PC-3 (cell line): ENCODE data around the gene RAPGEF3. TPM values are rescaled to one million over a fixed set of nuclear protein-coding genes. Genes with fewer than 3 reads are reported as not detected.
A peak's percentile ranks its signal among the peaks of the same experiment; 100 is the strongest.

Source experiments
- ATAC-seq: fragments of 200-7000 bp; cut with Tn5 transposase; 2 replicates; pipeline ENCODE4 v1.9.1; 2020; ENCODE audit warnings: mild to moderate bottlenecking, moderate library complexity
- BruUV-seq: library from RNA; stranded (reverse); fragments of 400-500 nt; replicated peaks from 2 replicates; lab custom pipeline; 2021; lab: Mats Ljungman, UMichigan
- CTCF ChIA-PET: fragments of 300-600 bp; sonication (Branson Sonifier 250); formaldehyde crosslinking; loops from one replicate; lab custom pipeline; 2022; ENCODE audit warnings: antibody characterized with exemption; lab: Charles Lee
- POLR2A ChIA-PET: fragments of 300-600 bp; sonication (Branson Sonifier 250); formaldehyde crosslinking; loops from one replicate; lab custom pipeline; 2022; ENCODE audit warnings: antibody characterized with exemption; ENCODE audit not compliant: unreplicated experiment; lab: Charles Lee
- DNase-seq: peaks from one replicate; pipeline ENCODE4 v3.0.0-alpha.2; 2015
- H2AFZ ChIP-seq: fragments of 300-600 bp; sonication (generic); 2 replicates; pipeline ENCODE4 v1.6.0; 2016; ENCODE audit warnings: antibody characterized with exemption, low read length
- H3F3A ChIP-seq: fragments of 300-600 bp; sonication (generic); one replicate; pipeline ENCODE4 v1.6.0; 2017; ENCODE audit warnings: antibody characterized with exemption, low read length, control low read depth, mild to moderate bottlenecking; ENCODE audit not compliant: unreplicated experiment
- H3K27ac ChIP-seq: fragments of 300-600 bp; sonication (generic); 2 replicates; pipeline ENCODE4 v1.5.1; 2016; ENCODE audit warnings: mild to moderate bottlenecking, low read length
- H3K27me3 ChIP-seq: fragments of 300-600 bp; sonication (generic); 2 replicates; pipeline ENCODE4 v1.6.1; 2016; ENCODE audit warnings: low read length, mixed read lengths
- H3K36me3 ChIP-seq: fragments of 300-600 bp; sonication (generic); 2 replicates; pipeline ENCODE4 v1.6.1; 2016; ENCODE audit warnings: low read depth, mixed run types, low read length, mixed read lengths
- H3K4me1 ChIP-seq: fragments of 300-600 bp; sonication (generic); 2 replicates; pipeline ENCODE4 v1.5.1; 2016; ENCODE audit warnings: low read length; ENCODE audit not compliant: insufficient read depth
- H3K4me2 ChIP-seq: fragments of 300-600 bp; sonication (generic); 2 replicates; pipeline ENCODE4 v1.6.0; 2016; ENCODE audit warnings: low read length
- H3K4me3 ChIP-seq: fragments of 300-600 bp; sonication (generic); 2 replicates; pipeline ENCODE4 v1.5.1; 2016; ENCODE audit warnings: mild to moderate bottlenecking, low read length, mixed read lengths
- H3K79me2 ChIP-seq: fragments of 300-600 bp; sonication (generic); 2 replicates; pipeline ENCODE4 v1.6.1; 2017; ENCODE audit warnings: low read length, mixed read lengths
- H3K9ac ChIP-seq: fragments of 300-600 bp; sonication (generic); 2 replicates; pipeline ENCODE4 v1.6.0; 2016; ENCODE audit warnings: mild to moderate bottlenecking, low read length
- H3K9me2 ChIP-seq: fragments of 300-600 bp; sonication (generic); replicated peaks from 2 replicates; pipeline ENCODE4 v1.6.1; 2016; ENCODE audit warnings: mixed run types, low read length, mixed read lengths
- H3K9me3 ChIP-seq: fragments of 300-600 bp; sonication (generic); 2 replicates; pipeline ENCODE4 v1.6.1; 2016; ENCODE audit warnings: low read length, mixed read lengths
- H4K20me1 ChIP-seq: fragments of 300-600 bp; sonication (generic); 2 replicates; pipeline ENCODE4 v1.6.1; 2016; ENCODE audit warnings: low read length, mixed read lengths
- EZH2 ChIP-seq: fragments of 300-600 bp; sonication (generic); IDR thresholded peaks from one replicate; pipeline ENCODE4 v1.6.1; 2017; ENCODE audit warnings: antibody characterized with exemption, mild to moderate bottlenecking, low read length; ENCODE audit not compliant: unreplicated experiment
- EZH2phosphoT487 ChIP-seq: fragments of 300-600 bp; sonication (generic); IDR thresholded peaks from 2 replicates; pipeline ENCODE4 v1.6.1; 2018; ENCODE audit warnings: mild to moderate bottlenecking, antibody characterized with exemption, low read length, borderline replicate concordance
- intact Hi-C: fragments of 100-400 bp; cut with micrococcal nuclease; formaldehyde crosslinking; loops from 2 replicates; pipeline ENCODE4 v1.9.0; 2023
- total RNA-seq: library from RNA; depleted of rRNA; stranded (reverse); fragments of >200 nt; gene quantifications from 2 replicates; pipeline ENCODE4 v1.2.3, GENCODE V29; 2014
- TF ChIP-seq, protein P1 (sequence below): fragments of 300-600 bp; sonication (generic); conservative IDR thresholded peaks from 2 replicates; pipeline ENCODE4 v1.5.1; 2017; ENCODE audit warnings: antibody characterized with exemption, low read depth, mild to moderate bottlenecking, low read length

Gene RAPGEF3
- total RNA-seq, 1 experiment from 2014 or later: 6.7 TPM

DNA sequence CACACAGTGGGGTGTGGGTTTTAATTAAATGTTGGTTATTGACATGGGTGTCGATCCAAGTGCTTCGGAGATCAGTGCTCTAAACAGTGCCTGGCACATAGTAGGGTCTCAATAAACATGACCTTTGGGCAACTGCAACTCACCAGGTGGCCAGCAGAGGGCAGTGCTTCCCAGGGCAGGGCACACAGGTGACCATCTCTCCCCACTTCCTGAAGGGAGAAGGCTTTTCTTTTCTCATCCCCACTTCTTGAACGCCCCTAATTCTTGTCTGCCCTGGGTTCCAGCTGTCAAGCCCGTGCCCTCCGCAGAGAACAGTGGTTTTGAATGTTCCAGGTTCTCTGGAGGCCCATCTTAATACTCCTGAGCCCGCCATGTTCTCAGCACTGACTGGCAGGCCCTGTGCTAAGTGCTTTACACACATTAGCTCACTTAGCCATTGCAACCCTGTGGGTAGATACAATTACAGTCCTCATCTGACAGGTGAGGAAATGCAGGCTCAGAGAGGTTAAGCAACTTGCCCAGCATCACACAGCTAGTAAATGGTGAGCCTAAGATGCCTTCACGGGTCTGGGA lies 16.3 kb downstream of the RAPGEF3 start:
- Histone ChIP-seq H3K36me3 (no peaks in the 10 kb centered on the region), H3K79me2 (no peaks in the 10 kb centered on the region), H3K4me2 (no peak overlapping the region), H2AFZ (no peak overlapping the region), H3K27me3 (no peaks in the 10 kb centered on the region), H3K9me3 (no peaks in the 10 kb centered on the region), H3K9ac (no peak overlapping the region), H3K9me2 (no peaks in the 10 kb centered on the region), H4K20me1 (no peaks in the 10 kb centered on the region), H3K4me1 (peaks cover 13% of the 10 kb centered on the region; the same call in 1 of the 2 replicates), H3K27ac (no peak overlapping the region), H3F3A (no peaks in the 10 kb centered on the region), H3K4me3 (no peak overlapping the region)
- intact Hi-C loops: loop anchor here (1.0 to 2.0 kb wide), 2 partner anchors 37 to 96 kb away; no protein-coding TSS in a partner anchor
- POLR2A ChIA-PET: interaction anchor here (0.8 kb wide), 1 partner anchor 26 kb away, joined by 4 read pairs; no protein-coding TSS in a partner anchor
- DNase-seq (peak; percentile 76), ATAC-seq (peak; percentile 46)
- BruUV-seq: no TSS peak
- TF ChIP-seq, protein P1, sequence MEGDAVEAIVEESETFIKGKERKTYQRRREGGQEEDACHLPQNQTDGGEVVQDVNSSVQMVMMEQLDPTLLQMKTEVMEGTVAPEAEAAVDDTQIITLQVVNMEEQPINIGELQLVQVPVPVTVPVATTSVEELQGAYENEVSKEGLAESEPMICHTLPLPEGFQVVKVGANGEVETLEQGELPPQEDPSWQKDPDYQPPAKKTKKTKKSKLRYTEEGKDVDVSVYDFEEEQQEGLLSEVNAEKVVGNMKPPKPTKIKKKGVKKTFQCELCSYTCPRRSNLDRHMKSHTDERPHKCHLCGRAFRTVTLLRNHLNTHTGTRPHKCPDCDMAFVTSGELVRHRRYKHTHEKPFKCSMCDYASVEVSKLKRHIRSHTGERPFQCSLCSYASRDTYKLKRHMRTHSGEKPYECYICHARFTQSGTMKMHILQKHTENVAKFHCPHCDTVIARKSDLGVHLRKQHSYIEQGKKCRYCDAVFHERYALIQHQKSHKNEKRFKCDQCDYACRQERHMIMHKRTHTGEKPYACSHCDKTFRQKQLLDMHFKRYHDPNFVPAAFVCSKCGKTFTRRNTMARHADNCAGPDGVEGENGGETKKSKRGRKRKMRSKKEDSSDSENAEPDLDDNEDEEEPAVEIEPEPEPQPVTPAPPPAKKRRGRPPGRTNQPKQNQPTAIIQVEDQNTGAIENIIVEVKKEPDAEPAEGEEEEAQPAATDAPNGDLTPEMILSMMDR: peak; percentile 94
- no peak for TF ChIP-seq EZH2phosphoT487
- TF ChIP-seq EZH2: no peak
- CTCF ChIA-PET: interaction anchor here (1.3 to 3.1 kb wide), 3 partner anchors 24 to 96 kb away, joined by 5 to 16 read pairs (median 13); no protein-coding TSS in a partner anchor

DNA sequence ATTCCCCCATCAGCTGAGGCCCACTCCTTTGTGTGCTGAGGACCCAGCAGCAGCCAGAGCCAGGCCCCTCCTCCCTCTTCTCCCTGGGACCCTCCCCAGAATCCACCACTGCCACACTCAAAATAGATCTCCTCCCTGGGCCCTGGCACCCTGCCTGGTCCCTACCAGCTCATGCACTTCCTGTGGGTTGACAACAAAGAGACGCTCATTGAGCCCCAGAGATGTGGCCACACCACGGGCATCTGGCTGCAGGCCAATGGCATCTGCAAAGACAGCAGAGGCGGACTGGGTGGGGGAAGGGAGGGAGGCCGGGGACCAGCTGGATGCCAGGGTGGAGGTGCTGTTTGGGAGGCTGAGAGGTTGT lies 17.4 kb downstream of the RAPGEF3 start:
- Histone ChIP-seq H3K9ac (no peak overlapping the region), H3K9me2 (no peaks in the 10 kb centered on the region), H3K36me3 (no peaks in the 10 kb centered on the region), H3K4me3 (no peak overlapping the region), H3K27ac (no peak overlapping the region), H4K20me1 (no peaks in the 10 kb centered on the region), H3F3A (no peaks in the 10 kb centered on the region), H3K4me2 (no peak overlapping the region), H3K79me2 (no peaks in the 10 kb centered on the region), H3K9me3 (no peaks in the 10 kb centered on the region), H2AFZ (no peak overlapping the region), H3K27me3 (no peaks in the 10 kb centered on the region), H3K4me1 (peaks cover 13% of the 10 kb centered on the region; the same call in 1 of the 2 replicates)
- ChIA-PET CTCF (interaction anchor here (0.7 to 1.8 kb wide), 4 partner anchors 27 to 97 kb away, joined by 4 to 9 read pairs (median 6); no protein-coding TSS in a partner anchor), POLR2A (interaction anchor here (0.6 to 1.2 kb wide), 2 partner anchors 35 to 41 kb away, joined by 4 read pairs; no protein-coding TSS in a partner anchor)
- peak; percentile 25; the same call in 1 of the 2 replicates for ATAC-seq
- TF ChIP-seq EZH2 (no peak), EZH2phosphoT487 (no peak)
- TF ChIP-seq, protein P1: no peak
- BruUV-seq: no TSS peak
- DNase-seq: peak; percentile 72
- intact Hi-C loops: no loop called here
